GM06990 (cell line): ENCODE data around the gene LCN2.

Source experiments
- DNase-seq: peaks from one replicate; pipeline ENCODE4 v3.0.0-alpha.2; 2011; ENCODE audit not compliant: insufficient read length; ENCODE audit errors: extremely low read depth
- H3K27me3 ChIP-seq: replicated peaks from 2 replicates; pipeline ENCODE4 v1.6.0; 2011; ENCODE audit warnings: low read length; ENCODE audit not compliant: control insufficient read depth, insufficient read depth
- H3K36me3 ChIP-seq: 2 replicates; pipeline ENCODE4 v1.5.1; 2011; ENCODE audit warnings: low read length; ENCODE audit not compliant: control insufficient read depth, insufficient read depth
- H3K4me3 ChIP-seq: replicated peaks from 2 replicates; pipeline ENCODE4 v1.5.1; 2011; ENCODE audit warnings: low read depth, mild to moderate bottlenecking, control low read depth, low read length
- TF ChIP-seq, protein P1 (sequence below): IDR thresholded peaks from 2 replicates; pipeline ENCODE4 v1.5.1; 2011; ENCODE audit warnings: low read length, control low read depth, mild to moderate bottlenecking, inconsistent platforms; ENCODE audit not compliant: insufficient read depth, poor library complexity, severe bottlenecking

The LCN2 gene

DNA sequence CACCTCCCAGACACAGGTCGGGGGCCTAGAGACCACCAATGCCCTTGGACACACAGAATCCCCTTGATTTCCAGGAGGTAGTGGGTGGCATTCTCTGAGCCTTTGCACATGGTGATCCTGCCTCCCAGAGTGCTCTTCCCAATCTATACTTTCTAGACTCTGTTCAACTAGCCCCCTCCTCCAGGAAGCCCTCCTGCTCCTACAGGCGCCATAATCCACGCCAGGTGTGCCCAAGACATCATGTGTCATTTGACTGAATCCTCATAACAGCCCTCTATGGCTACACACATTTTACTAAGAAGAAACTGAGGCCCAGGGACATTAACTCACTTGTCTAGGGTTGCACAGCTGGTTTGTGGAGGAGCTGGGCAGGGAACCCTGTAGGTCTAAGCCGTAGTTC is 18.0 kb downstream of the LCN2 start:
- H3K4me3 ChIP-seq: no peak overlapping the region
- TF ChIP-seq, protein P1, sequence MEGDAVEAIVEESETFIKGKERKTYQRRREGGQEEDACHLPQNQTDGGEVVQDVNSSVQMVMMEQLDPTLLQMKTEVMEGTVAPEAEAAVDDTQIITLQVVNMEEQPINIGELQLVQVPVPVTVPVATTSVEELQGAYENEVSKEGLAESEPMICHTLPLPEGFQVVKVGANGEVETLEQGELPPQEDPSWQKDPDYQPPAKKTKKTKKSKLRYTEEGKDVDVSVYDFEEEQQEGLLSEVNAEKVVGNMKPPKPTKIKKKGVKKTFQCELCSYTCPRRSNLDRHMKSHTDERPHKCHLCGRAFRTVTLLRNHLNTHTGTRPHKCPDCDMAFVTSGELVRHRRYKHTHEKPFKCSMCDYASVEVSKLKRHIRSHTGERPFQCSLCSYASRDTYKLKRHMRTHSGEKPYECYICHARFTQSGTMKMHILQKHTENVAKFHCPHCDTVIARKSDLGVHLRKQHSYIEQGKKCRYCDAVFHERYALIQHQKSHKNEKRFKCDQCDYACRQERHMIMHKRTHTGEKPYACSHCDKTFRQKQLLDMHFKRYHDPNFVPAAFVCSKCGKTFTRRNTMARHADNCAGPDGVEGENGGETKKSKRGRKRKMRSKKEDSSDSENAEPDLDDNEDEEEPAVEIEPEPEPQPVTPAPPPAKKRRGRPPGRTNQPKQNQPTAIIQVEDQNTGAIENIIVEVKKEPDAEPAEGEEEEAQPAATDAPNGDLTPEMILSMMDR: no peak

DNA sequence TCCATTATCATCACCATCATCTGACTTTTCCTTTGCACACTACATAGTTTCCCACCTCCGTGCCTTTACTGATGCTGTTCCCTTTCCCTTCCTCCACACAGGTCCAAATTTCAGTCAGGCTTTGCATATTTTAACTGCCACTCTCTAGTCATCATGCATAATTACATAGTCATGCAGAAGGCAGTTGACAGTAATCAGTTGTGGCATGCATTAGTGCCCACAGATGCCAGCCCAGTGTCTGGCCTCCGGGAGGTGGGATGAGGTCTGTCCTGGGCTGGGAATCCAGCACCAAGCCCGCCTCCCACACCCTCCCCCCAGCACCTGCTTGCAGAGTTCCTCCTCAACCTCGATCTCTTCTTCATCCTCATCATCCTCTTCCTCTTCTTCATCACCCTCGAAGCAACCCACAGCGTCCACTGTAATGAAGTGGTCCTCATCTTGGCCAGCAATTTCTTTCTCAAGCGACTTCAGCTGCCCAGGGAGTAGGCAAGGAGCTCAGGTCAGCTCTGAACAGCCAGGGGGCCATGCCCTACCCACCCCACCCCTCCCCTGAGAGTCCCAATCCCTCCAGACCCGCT is 19.6 kb downstream of the LCN2 start:
- TF ChIP-seq, protein P1: no peak
- Histone ChIP-seq H3K27me3 (no peaks in the 10 kb centered on the region), H3K4me3 (no peak overlapping the region), H3K36me3 (peaks cover 27% of the 10 kb centered on the region)
- no peak for DNase-seq

More for the DNA sequence above, 18.0 kb downstream of the LCN2 start:
- no peaks in the 10 kb centered on the region for H3K27me3 ChIP-seq
- DNase-seq: no peak
- H3K36me3 ChIP-seq: peaks cover 30% of the 10 kb centered on the region

DNA sequence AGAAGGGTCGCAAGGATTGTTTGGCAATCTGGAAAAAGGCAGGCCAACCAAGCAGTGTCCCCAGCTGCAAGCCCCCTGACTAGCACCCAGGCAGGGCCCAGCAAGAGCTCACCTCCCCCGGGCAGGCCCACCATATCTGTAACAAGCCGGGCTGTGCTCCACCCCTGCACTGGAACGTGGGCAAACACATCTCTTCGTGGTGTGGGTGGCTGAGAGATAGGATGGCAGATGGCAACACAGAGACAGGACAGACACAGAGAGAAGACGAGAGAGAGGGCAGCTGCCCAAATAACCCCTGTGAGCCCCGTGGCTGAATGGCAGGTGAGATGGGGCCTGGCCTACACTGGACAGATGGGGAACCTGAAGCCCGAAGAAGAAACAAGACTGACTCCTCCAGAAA is 20.2 kb downstream of the LCN2 start:
- H3K4me3 ChIP-seq: no peak overlapping the region
- TF ChIP-seq, protein P1: no peak
- no peaks in the 10 kb centered on the region for H3K27me3 ChIP-seq
- no peak for DNase-seq
- peaks cover 28% of the 10 kb centered on the region for H3K36me3 ChIP-seq

DNA sequence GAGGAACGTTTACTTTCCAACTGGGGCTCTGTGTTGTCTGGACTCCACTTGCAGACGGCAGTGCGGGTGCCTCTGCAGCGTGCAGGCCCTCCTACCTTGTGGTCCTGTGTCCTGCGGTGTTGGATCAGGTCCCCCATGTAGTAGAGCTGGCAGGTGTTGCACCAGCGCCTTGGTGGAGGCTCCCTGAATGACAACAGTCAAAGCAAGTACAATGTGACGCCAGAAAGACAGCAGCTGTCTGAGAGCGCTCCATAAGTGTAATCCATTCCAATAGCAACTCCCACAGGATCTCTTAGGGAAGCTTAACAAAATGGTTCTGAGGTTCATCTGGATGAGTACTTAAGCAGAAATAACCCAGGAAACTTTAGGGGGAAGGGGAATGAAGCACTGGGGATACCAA is 20.7 kb downstream of the LCN2 start:
- Histone ChIP-seq H3K27me3 (no peaks in the 10 kb centered on the region), H3K36me3 (peaks cover 28% of the 10 kb centered on the region), H3K4me3 (no peak overlapping the region)
- TF ChIP-seq, protein P1: no peak
- DNase-seq: no peak

DNA sequence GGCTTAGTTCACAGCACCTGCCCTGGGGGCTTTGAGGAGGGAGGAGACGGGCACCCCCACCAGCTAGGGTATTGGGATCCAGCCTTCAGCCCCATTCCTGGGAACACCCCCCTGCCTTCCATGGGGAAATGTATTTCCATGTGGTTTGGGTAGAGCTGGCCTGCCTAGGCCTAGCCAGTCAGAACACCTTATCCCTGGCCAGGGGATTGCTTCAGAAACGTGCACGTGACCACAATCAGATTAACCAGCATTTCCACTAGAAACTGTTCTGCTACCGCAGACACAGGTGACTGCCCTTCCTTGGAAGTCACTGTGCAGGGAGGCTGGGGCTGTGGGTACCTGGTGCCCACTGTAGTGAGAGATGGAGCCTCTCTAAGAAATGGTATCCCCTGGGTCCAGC is 24.8 kb downstream of the LCN2 start:
- Histone ChIP-seq H3K27me3 (no peaks in the 10 kb centered on the region), H3K4me3 (no peak overlapping the region), H3K36me3 (peaks cover 32% of the 10 kb centered on the region)
- DNase-seq: no peak
- TF ChIP-seq, protein P1: no peak

DNA sequence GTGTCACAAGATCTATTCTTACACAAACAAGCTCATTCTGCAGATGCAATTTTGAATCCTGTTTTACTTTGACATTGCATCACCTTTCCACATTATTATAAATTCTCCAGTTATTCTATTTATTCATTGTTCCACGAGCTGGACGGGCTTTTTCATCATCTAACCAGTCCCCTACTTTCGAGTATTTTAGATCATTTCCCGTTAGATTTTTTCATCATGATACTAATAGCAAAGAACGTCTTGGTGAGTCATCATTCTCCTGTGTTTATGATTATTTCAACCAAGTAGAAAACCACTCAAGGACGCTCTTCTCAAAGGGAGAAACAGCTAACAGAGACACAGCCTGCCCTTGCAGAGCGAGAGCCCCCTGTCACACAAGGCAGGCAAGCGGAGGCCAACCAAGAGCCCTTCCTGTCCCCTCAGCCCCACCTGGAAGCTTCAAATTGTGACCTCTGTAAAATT is 25.9 kb downstream of the LCN2 start:
- TF ChIP-seq, protein P1: no peak
- Histone ChIP-seq H3K36me3 (peaks cover 32% of the 10 kb centered on the region), H3K27me3 (no peaks in the 10 kb centered on the region), H3K4me3 (no peak overlapping the region)
- DNase-seq: no peak
